HepG2 (cell line): Measurements from ENCODE around the gene ARL15. TPM values are rescaled to one million over a fixed set of nuclear protein-coding genes. Genes with fewer than 3 reads are reported as not detected.

ENCODE experiments used
- ATAC-seq: fragments of 200-7000 bp; cut with Tn5 transposase; 3 replicates; pipeline ENCODE4 v1.9.1; 2020; ENCODE audit warnings: mild to moderate bottlenecking, moderate library complexity
- BruUV-seq: library from RNA; stranded (reverse); fragments of 400-500 nt; replicated peaks from 2 replicates; lab custom pipeline; 2021; lab: Mats Ljungman, UMichigan
- CTCF ChIA-PET: fragments of 300-600 bp; formaldehyde crosslinking; extraction: SDS; loops from one replicate; lab custom pipeline; 2021; ENCODE audit warnings: low total read pairs, inconsistent platforms, low intra/inter-chr PET ratio; lab: Yijun Ruan, JAX
- POLR2A ChIA-PET: fragments of 350-600 bp; sonication (Branson Sonifier 250); formaldehyde crosslinking; loops from one replicate; lab custom pipeline; 2020; ENCODE audit warnings: antibody characterized with exemption, inconsistent platforms; lab: Yijun Ruan, JAX
- DNase-seq: peaks from one replicate; pipeline ENCODE4 v3.0.0-alpha.2; 2015; ENCODE audit warnings: low spot score
- FAIRE-seq: peaks from 3 replicates; lab custom pipeline; 2011; peaks lifted over from hg19 to GRCh38; lab: Jason Lieb, UNC
- H2AFZ ChIP-seq: one replicate; pipeline ENCODE4 v1.6.1; 2011; ENCODE audit warnings: low read length, inconsistent platforms
- H3K27ac ChIP-seq: fragments of 300-600 bp; 3 replicates; pipeline ENCODE4 v1.8.0; 2011; ENCODE audit warnings: mixed run types, mild to moderate bottlenecking, mixed read lengths, low read length, inconsistent platforms; ENCODE audit not compliant: insufficient read depth; ENCODE audit errors: extremely low read length
- H3K27me3 ChIP-seq, 2 experiments: fragments of 200-600 bp in 1 of 2; 2 replicates in 1 of 2; 3 replicates in 1 of 2; pipeline versions ENCODE4 v1.6.0 to v1.8.0; 2011; ENCODE audit warnings: low read length in 2 of 2, mild to moderate bottlenecking in 2 of 2, moderate library complexity in 2 of 2, inconsistent platforms in 1 of 2; ENCODE audit not compliant: insufficient read depth in 2 of 2, control insufficient read depth in 1 of 2
- H3K36me3 ChIP-seq, 2 experiments: fragments of 200-600 bp in 1 of 2; replicated peaks in 1 of 2; 2 replicates in 1 of 2; 3 replicates in 1 of 2; pipeline versions ENCODE4 v1.5.1 to v1.8.0; 2011; ENCODE audit warnings: low read length in 2 of 2, inconsistent platforms in 1 of 2; ENCODE audit not compliant: insufficient read depth in 2 of 2, control insufficient read depth in 1 of 2
- H3K4me1 ChIP-seq: 2 replicates; pipeline ENCODE4 v1.5.1; 2012; ENCODE audit warnings: low read length, inconsistent platforms; ENCODE audit not compliant: insufficient read depth
- H3K4me2 ChIP-seq: 2 replicates; pipeline ENCODE4 v1.6.0; 2011; ENCODE audit warnings: low read depth, low read length, inconsistent platforms
- H3K4me3 ChIP-seq, 3 experiments: fragments of 200-600 bp in 1 of 3; sonication (generic), shearing (Covaris generic) in 1 of 3; replicated peaks in 1 of 3; 2 replicates each; pipeline ENCODE4 v1.5.1; 2011 to 2016; ENCODE audit warnings: low read length in 3 of 3, inconsistent platforms in 2 of 3, low read depth in 2 of 3, mild to moderate bottlenecking in 2 of 3, control low read depth in 1 of 3, mixed read lengths in 1 of 3; ENCODE audit not compliant: insufficient read depth in 1 of 3
- H3K79me2 ChIP-seq: one replicate; pipeline ENCODE4 v1.6.1; 2011; ENCODE audit warnings: low read length, inconsistent platforms; ENCODE audit not compliant: insufficient read depth
- H3K9ac ChIP-seq: 2 replicates; pipeline ENCODE4 v1.6.0; 2011; ENCODE audit warnings: mild to moderate bottlenecking, low read depth, low read length, inconsistent platforms; ENCODE audit not compliant: insufficient read depth
- H3K9me3 ChIP-seq: 2 replicates; pipeline ENCODE4 v1.5.1; 2012; ENCODE audit warnings: mild to moderate bottlenecking, low read length
- H4K20me1 ChIP-seq: 2 replicates; pipeline ENCODE4 v1.6.0; 2011; ENCODE audit warnings: inconsistent platforms, mild to moderate bottlenecking, low read length, moderate library complexity; ENCODE audit not compliant: insufficient read depth
- BCL6 ChIP-seq: IDR thresholded peaks from 2 replicates; pipeline ENCODE4 v1.6.1; 2016; ENCODE audit warnings: missing genetic modification reagents, missing compliant biosample characterization
- KDM2A ChIP-seq: sonication (generic); formaldehyde crosslinking; IDR thresholded peaks from 2 replicates; pipeline ENCODE4 v1.4.0; 2020; ENCODE audit warnings: low read depth, missing genetic modification reagents, borderline replicate concordance
- WIZ ChIP-seq: sonication (generic); formaldehyde crosslinking; IDR thresholded peaks from 2 replicates; pipeline ENCODE4 v1.5.1; 2020; ENCODE audit warnings: mild to moderate bottlenecking, missing genetic modification reagents
- ZNF274 ChIP-seq: sonication (generic); formaldehyde crosslinking; IDR thresholded peaks from 2 replicates; pipeline ENCODE4 v1.5.1; 2020; ENCODE audit warnings: mild to moderate bottlenecking, missing genetic modification reagents
- ZNF615 ChIP-seq: sonication (generic); formaldehyde crosslinking; IDR thresholded peaks from 2 replicates; pipeline ENCODE4 v1.5.0; 2020; ENCODE audit warnings: mild to moderate bottlenecking, missing genetic modification reagents, borderline replicate concordance
- ZNF816 ChIP-seq: sonication (generic); formaldehyde crosslinking; IDR thresholded peaks from 2 replicates; pipeline ENCODE4 v1.8.0; 2022; ENCODE audit warnings: missing genetic modification reagents, mild to moderate bottlenecking, borderline replicate concordance
- WGBS: methylation state at CpG from one replicate; pipeline ENCODE4 v1.1.6; 2017; ENCODE audit warnings: low lambda C conversion rate; 5-methylcytosine and 5-hydroxymethylcytosine counted together
- in situ Hi-C: cut with HindIII; loops from 2 replicates; pipeline ENCODE4 v1.10.0; 2017; ENCODE audit warnings: low pct_unique_long_range_greater_than_20kb; ENCODE audit not compliant: extremely low pct_ligation_motif_present
- intact Hi-C: fragments of 100-400 bp; cut with micrococcal nuclease; formaldehyde crosslinking; loops from one replicate; pipeline ENCODE4 v1.10.0; 2022; ENCODE audit not compliant: unreplicated experiment
- polyA plus RNA-seq, 8 experiments: library from polyadenylated mRNA; depleted of rRNA in 3 of 8; stranded (reverse) in 7 of 8; unstranded in 1 of 8; fragments of >200 nt; fragmentation: Illumina TruSeq in 4 of 8; extraction: Trizol in 4 of 8; gene quantifications; 2 replicates each; pipeline versions ENCODE4 v1.2.1 to v1.2.3, GENCODE V29; 2011 to 2016; ENCODE audit warnings: low read depth in 4 of 8, missing spikeins in 1 of 8, mixed read lengths in 1 of 8; ENCODE audit not compliant: insufficient read depth in 1 of 8
- total RNA-seq, 5 experiments: library from RNA; depleted of rRNA; stranded (reverse); fragments of >200 nt; fragmentation: Illumina TruSeq; extraction: Trizol; gene quantifications; 2 replicates each; pipeline ENCODE4 v1.2.3, GENCODE V29; 2016; ENCODE audit warnings: low read depth in 1 of 5

Gene ARL15
- total and polyA plus RNA-seq, 2 of the 13 experiments (the other 11 are each of a cell fraction or from before 2014, with no cell fraction given), result 2.5 to 7.7 TPM

DNA sequence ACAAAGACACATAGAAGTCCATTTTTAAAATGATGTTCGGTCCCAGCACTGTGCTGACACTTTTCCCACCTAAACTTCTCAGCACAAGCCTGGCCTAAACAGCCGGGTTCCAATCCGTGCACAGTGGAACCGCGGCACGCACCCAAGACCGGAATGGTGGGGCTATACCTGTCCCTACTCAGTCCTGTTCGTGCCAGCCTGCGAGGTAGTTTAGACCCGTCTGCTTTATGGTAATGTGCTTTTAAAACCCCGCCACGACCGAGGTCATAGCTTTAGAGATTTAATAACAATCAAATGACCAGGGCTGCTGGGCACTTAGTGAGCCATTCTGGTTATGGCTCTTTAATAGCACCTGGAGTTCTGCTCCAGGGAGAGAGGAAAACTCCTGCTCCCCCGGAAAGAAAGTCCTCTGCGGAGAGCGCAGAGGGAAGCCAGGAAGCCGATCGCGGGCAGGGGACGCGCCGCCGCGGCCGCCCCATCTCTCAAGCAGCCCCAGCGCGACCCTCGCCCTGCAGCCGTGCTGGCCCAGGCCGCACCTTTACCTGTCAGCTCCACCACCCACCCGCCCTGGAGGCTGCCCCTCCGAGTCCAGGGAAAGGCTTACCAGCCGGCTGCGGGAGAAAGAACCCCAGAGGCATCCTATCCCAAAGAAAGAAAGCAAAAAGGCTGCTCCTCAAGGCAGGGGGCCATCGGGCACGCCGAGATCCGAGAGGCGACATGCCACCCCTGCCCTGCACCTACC lies 511 bp downstream of the ARL15 start (continued):
- TF ChIP-seq KDM2A (CRISPR knock-in tag) (no peak), WIZ (CRISPR knock-in tag) (no peak), ZNF274 (CRISPR knock-in tag) (peak; percentile 7; the same call in 1 of the 2 replicates), ZNF816 (CRISPR knock-in tag) (0 out of 2 replicates have a peak, but pooled peaks have one; percentile 57)

DNA sequence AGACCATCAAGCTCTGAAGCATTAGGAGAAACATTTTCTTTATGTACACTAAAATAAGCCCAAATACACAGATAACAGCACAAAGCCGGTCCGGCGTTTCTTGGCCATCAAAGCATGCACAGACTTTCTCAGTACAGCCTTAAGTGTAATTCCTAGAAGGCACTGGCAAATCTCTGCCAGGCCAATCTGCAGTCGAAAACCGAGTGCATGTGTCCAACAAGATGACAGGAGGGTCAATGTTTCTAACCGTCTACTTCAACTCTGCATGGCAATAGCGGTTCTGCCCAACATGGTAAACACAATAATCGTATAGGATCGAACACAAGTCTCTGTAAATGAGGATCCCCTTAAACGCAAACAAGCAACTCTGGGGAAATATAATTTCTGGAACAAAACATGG lies 1.1 kb downstream of the ARL15 start:
- no peaks in the 10 kb centered on the region; a peak in 2 of 5 replicates for H3K27me3 ChIP-seq
- BruUV-seq, result no TSS peak
- ATAC-seq (0 out of 3 replicates have a peak, but pooled peaks have one; percentile 1), DNase-seq (no peak), FAIRE-seq (peak; percentile 23)
- intact Hi-C loops (no loop called here), in situ Hi-C loops (no loop called here)
- no peak overlapping the region for H2AFZ ChIP-seq
- ChIA-PET POLR2A (no interaction called here), CTCF (no interaction called here)
- peak overlapping the region; percentile 91 to 97 (median 92) for H3K4me3 ChIP-seq
- peak overlapping the region; percentile 75; the same call in 1 of the 2 replicates for H3K9ac ChIP-seq
- H3K9me3 ChIP-seq, result no peaks in the 10 kb centered on the region
- H3K4me1 ChIP-seq, result peaks cover 34% of the 10 kb centered on the region
- TF ChIP-seq ZNF615 (CRISPR knock-in tag) (no peak), BCL6 (CRISPR knock-in tag) (peak; percentile 73)
- under 1% methylated on average over 10 of the region's 10 CpGs for WGBS
- no peaks in the 10 kb centered on the region for H3K79me2 ChIP-seq
- no peaks in the 10 kb centered on the region for H3K36me3 ChIP-seq
- H3K27ac ChIP-seq, result no peak overlapping the region
- peaks cover 6% of the 10 kb centered on the region; the same call in 1 of the 2 replicates for H4K20me1 ChIP-seq
- peak overlapping the region; percentile 100 for H3K4me2 ChIP-seq
